GM08714 (cell line): Measurements from ENCODE around the gene ANK3.

Experiments
- H3K4me3 ChIP-seq: fragments of 200-500 bp; sonication (Bioruptor generic); 2 replicates; pipeline ENCODE4 v1.5.1; 2014; ENCODE audit warnings: mild to moderate bottlenecking, low read length, inconsistent platforms
- ZNF274 ChIP-seq: IDR thresholded peaks from 2 replicates; pipeline ENCODE4 v1.6.1; 2012; ENCODE audit warnings: mild to moderate bottlenecking, low read depth, low read length

Gene ANK3

GRCh38 chr10:60147576-60148265 lies 242.0 kb downstream of the ANK3 start:
- no peak for TF ChIP-seq ZNF274
- no peak overlapping the region for H3K4me3 ChIP-seq

- TF ChIP-seq ZNF274, result no peak
These were observed 242.7 kb downstream of the ANK3 start for GRCh38 chr10:60147025-60147424.

GRCh38 chr10:60144099-60144498 lies 245.6 kb downstream of the ANK3 start:
- H3K4me3 ChIP-seq, result no peak overlapping the region
- TF ChIP-seq ZNF274, result no peak

More at GRCh38 chr10:60147025-60147424, 242.7 kb downstream of the ANK3 start:
- H3K4me3 ChIP-seq, result no peak overlapping the region

- H3K4me3 ChIP-seq, result no peak overlapping the region
- no peak for TF ChIP-seq ZNF274
These were observed 246.9 kb downstream of the ANK3 start for GRCh38 chr10:60142736-60143135.

- H3K4me3 ChIP-seq, result no peak overlapping the region
- TF ChIP-seq ZNF274, result no peak
These were observed 247.6 kb downstream of the ANK3 start for GRCh38 chr10:60141896-60142559.

GRCh38 chr10:60140651-60141632 lies 248.7 kb downstream of the ANK3 start:
- peak overlapping the region; percentile 45; the same call in 1 of the 2 replicates for H3K4me3 ChIP-seq
- no peak for TF ChIP-seq ZNF274

GRCh38 chr10:60139798-60140566 lies 249.7 kb downstream of the ANK3 start:
- TF ChIP-seq ZNF274, result no peak
- peak overlapping the region; percentile 45; the same call in 1 of the 2 replicates for H3K4me3 ChIP-seq

- no peak for TF ChIP-seq ZNF274
- H3K4me3 ChIP-seq, result no peak overlapping the region
These were observed 250.4 kb downstream of the ANK3 start for GRCh38 chr10:60139290-60139689.

GRCh38 chr10:60138842-60139241 lies 250.8 kb downstream of the ANK3 start:
- TF ChIP-seq ZNF274, result no peak
- no peak overlapping the region for H3K4me3 ChIP-seq

GRCh38 chr10:60138026-60138425 lies 251.6 kb downstream of the ANK3 start:
- no peak overlapping the region for H3K4me3 ChIP-seq

GRCh38 chr10:60137292-60137992 lies 252.2 kb downstream of the ANK3 start:
- no peak for TF ChIP-seq ZNF274
- no peak overlapping the region for H3K4me3 ChIP-seq

More at GRCh38 chr10:60138026-60138425, 251.6 kb downstream of the ANK3 start:
- no peak for TF ChIP-seq ZNF274

GRCh38 chr10:60135020-60135419 lies 254.7 kb downstream of the ANK3 start:
- H3K4me3 ChIP-seq, result no peak overlapping the region
- TF ChIP-seq ZNF274, result no peak

GRCh38 chr10:60134548-60134947 lies 255.1 kb downstream of the ANK3 start:
- H3K4me3 ChIP-seq, result no peak overlapping the region
- TF ChIP-seq ZNF274, result no peak
